T-cell (primary cell): ENCODE data around the gene GEMIN7. TPM values are rescaled to one million over a fixed set of nuclear protein-coding genes. Genes with fewer than 3 reads are reported as not detected.
A peak's percentile ranks its signal among the peaks of the same experiment; 100 is the strongest.

Experiments used
- ATAC-seq, 4 experiments: fragments of 200-7000 bp in 3 of 4; fragments of 150-1000 bp in 1 of 4; cut with Tn5 transposase; replicated peaks in 1 of 4; 1 replicate in 3 of 4; 2 replicates in 1 of 4; pipeline ENCODE4 v1.10.0; 2021; ENCODE audit warnings: moderate library complexity in 3 of 4, mild to moderate bottlenecking in 2 of 4, moderate number of reproducible peaks in 1 of 4
- CTCF ChIA-PET, 2 donors: fragments of 300-600 bp; sonication (Branson Sonifier 250); formaldehyde crosslinking; loops; one replicate each; lab custom pipeline; 2022; ENCODE audit warnings: antibody characterized with exemption in 2 of 2; lab: Charles Lee
- POLR2A ChIA-PET, 2 donors: fragments of 300-600 bp; sonication (Branson Sonifier 250); formaldehyde crosslinking; loops; one replicate each; lab custom pipeline; 2022; ENCODE audit warnings: antibody characterized with exemption in 2 of 2; lab: Charles Lee
- DNase-seq, 35 experiments: peaks; one replicate each; pipeline versions ENCODE4 v3.0.0 to v3.0.0-alpha.2; 2013 to 2023
- H3K27ac ChIP-seq: one replicate; pipeline ENCODE4 v1.5.1; 2013; ENCODE audit warnings: low read length
- H3K27me3 ChIP-seq, 2 experiments: replicated peaks in 1 of 2; 1 replicate in 1 of 2; 2 replicates in 1 of 2; pipeline versions ENCODE4 v1.6.1 to v1.7.0; 2013; ENCODE audit warnings: low read length in 1 of 2, mixed read lengths in 1 of 2; ENCODE audit not compliant: control insufficient read depth in 2 of 2, insufficient read depth in 2 of 2; ENCODE audit errors: extremely low read depth in 1 of 2
- H3K36me3 ChIP-seq, 2 donors: 1 replicate in 1 of 2; 2 replicates in 1 of 2; pipeline versions ENCODE4 v1.6.1 to v1.7.0; 2013; ENCODE audit warnings: low read length in 1 of 2; ENCODE audit not compliant: control insufficient read depth in 2 of 2, insufficient read depth in 1 of 2; ENCODE audit errors: extremely low read depth in 1 of 2
- H3K4me1 ChIP-seq, 2 experiments: 1 replicate in 1 of 2; 2 replicates in 1 of 2; pipeline versions ENCODE4 v1.6.1 to v1.7.0; 2013; ENCODE audit warnings: low read length in 2 of 2, mixed read lengths in 1 of 2; ENCODE audit not compliant: insufficient read depth in 2 of 2, control insufficient read depth in 1 of 2; ENCODE audit errors: extremely low read depth in 1 of 2
- H3K4me3 ChIP-seq, 2 donors: 1 replicate in 1 of 2; 2 replicates in 1 of 2; pipeline versions ENCODE4 v1.5.1 to v1.7.0; 2013; ENCODE audit warnings: mild to moderate bottlenecking in 2 of 2, low read length in 1 of 2, moderate library complexity in 1 of 2; ENCODE audit not compliant: control insufficient read depth in 1 of 2; ENCODE audit errors: extremely low read depth in 1 of 2
- H3K9me3 ChIP-seq: 2 replicates; pipeline ENCODE4 v1.7.0; 2013
- H3K27ac Mint-ChIP-seq, 2 donors: one replicate each; pipeline ENCODE4 v1.8.0; 2020 to 2021; ENCODE audit warnings: mild to moderate bottlenecking in 2 of 2, mixed read lengths in 2 of 2
- H3K27me3 Mint-ChIP-seq, 2 donors: one replicate each; pipeline ENCODE4 v1.8.0; 2021 to 2022; ENCODE audit warnings: mixed read lengths in 2 of 2
- H3K36me3 Mint-ChIP-seq: one replicate; pipeline ENCODE4 v1.8.0; 2021; ENCODE audit warnings: mixed read lengths
- H3K4me1 Mint-ChIP-seq, 3 donors: one replicate each; pipeline ENCODE4 v1.8.0; 2020 to 2022; ENCODE audit warnings: mixed read lengths in 3 of 3, mild to moderate bottlenecking in 1 of 3
- H3K4me3 Mint-ChIP-seq, 3 donors: one replicate each; pipeline ENCODE4 v1.8.0; 2020 to 2022; ENCODE audit warnings: mild to moderate bottlenecking in 3 of 3, mixed read lengths in 3 of 3, moderate library complexity in 3 of 3
- H3K9me3 Mint-ChIP-seq, 3 donors: one replicate each; pipeline ENCODE4 v1.8.0; 2020 to 2022; ENCODE audit warnings: mixed read lengths in 3 of 3
- WGBS: methylation state at CpG from one replicate; pipeline ENCODE4 v1.1.5; 2013; ENCODE audit warnings: missing lambda C conversion rate; ENCODE audit not compliant: insufficient coverage; 5-methylcytosine and 5-hydroxymethylcytosine counted together
- total RNA-seq, 35 experiments: library from RNA in 6 of 35; stranded (reverse) in 6 of 35; fragments of 120-200 nt in 1 of 35; gene quantifications; one replicate each; pipeline versions ENCODE4 v1.2.1 to v1.2.4 and lab custom pipeline; 2013 to 2026

Gene GEMIN7
- total RNA-seq, 5 donors from 2014 or later (not counting 1 experiment from before 2014, with no cell fraction given), result 4.0 to 23.1 (median 22.7) TPM

DNA sequence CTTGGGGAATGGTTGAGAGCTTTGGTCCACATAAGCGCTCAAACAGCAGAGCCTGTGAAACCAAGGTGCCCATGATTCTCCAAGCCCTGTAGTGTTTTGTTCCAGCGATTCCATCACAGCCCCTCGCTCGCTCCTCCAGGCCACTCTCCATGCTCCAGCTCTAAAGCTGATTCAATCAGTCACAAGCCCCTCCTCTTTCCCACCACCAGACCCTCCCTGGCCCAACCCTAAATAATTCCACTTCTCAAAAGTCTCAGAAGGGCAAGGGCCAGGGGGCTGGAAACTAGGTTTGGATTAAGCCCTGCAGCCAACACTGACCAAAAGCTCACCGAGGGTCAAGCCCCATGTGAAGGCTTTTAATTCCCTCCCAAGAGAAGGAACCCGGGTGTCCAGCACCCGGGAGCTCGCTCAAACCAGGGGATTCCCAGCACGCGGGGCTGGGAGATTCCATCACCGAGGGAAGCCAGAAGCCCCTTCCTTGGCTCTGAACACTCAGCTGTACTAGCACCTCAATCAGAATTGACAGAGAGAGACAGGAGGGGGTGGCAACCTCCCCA is 4.2 kb upstream of the GEMIN7 start:
- no peak overlapping the region for H3K4me3 ChIP-seq
- peak overlapping the region; percentile 58 for H3K27ac ChIP-seq
- Mint-ChIP-seq H3K4me3 (peak overlapping the region; percentile 49 to 99 (median 54)), H3K27ac (peak overlapping the region; percentile 76 to 77), H3K27me3 (no peaks in the 10 kb centered on the region), H3K9me3 (no peaks in the 10 kb centered on the region), H3K4me1 (peaks cover 23 to 40% (median 31%) of the 10 kb centered on the region in 3 donors), H3K36me3 (peaks cover 3% of the 10 kb centered on the region)
- DNase-seq (no peak), ATAC-seq (no peak)
- POLR2A ChIA-PET, result interaction anchor here in 1 of 2 donors (0.7 kb wide), 1 partner anchor 210 kb away, joined by 4 read pairs; no protein-coding TSS in a partner anchor
- peaks cover 20 to 45% of the 10 kb centered on the region in 2 experiments for H3K4me1 ChIP-seq
- H3K27me3 ChIP-seq, result no peaks in the 10 kb centered on the region
- H3K9me3 ChIP-seq, result no peaks in the 10 kb centered on the region
- CTCF ChIA-PET, result interaction anchor here in 1 of 2 donors (0.5 kb wide), 1 partner anchor 347 kb away, joined by 6 read pairs; no protein-coding TSS in a partner anchor
- WGBS, result 91% methylated on average over 5 of the region's 11 CpGs
- H3K36me3 ChIP-seq, result peaks cover 16% of the 10 kb centered on the region in 2 donors

DNA sequence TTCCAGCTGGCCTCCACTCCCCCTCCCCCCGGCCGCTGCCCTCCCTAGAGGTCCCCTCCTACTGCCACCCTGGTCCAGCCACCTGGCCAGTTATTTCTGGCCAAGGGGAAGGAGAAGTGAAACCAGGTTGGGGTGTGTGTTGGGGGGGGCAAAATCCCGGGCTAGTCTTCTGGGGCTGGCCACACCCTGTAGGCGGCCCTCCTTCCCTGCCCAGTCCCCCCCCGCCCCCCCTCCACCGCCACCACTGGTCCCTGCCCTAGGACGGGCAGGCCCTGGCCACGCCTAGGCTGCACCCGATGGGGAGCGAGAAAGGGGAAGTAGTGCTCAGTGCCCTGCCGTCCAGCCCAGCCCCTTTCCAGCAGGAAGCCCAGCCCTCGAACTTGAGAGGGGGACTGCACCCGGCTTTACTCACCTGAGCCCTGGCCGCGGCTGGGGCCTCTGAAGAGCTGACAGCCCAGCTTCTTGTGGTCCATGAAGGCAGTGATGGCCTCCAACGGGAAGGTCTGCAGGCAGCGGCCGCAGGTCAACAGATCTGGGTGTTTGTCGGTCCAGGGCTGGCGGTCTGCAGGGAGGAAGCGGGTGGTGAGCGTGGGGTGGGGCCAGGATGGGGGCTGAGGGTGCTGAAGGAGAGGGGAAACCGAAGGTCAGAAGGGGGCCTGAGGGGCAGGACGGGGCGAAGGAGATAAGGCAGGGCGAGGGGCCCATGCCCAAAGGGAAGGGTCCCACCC is 3.6 kb upstream of the GEMIN7 start:
- Mint-ChIP-seq H3K4me1 (peaks cover 25 to 46% (median 36%) of the 10 kb centered on the region in 3 donors), H3K27me3 (no peaks in the 10 kb centered on the region), H3K9me3 (no peaks in the 10 kb centered on the region), H3K4me3 (peak overlapping the region; percentile 69 to 99 (median 75)), H3K36me3 (peaks cover 3% of the 10 kb centered on the region), H3K27ac (peak overlapping the region; percentile 49 to 74)
- no peaks in the 10 kb centered on the region for H3K9me3 ChIP-seq
- peaks cover 26 to 52% of the 10 kb centered on the region in 2 experiments for H3K4me1 ChIP-seq
- H3K4me3 ChIP-seq, result peak overlapping the region; percentile 51 to 63
- DNase-seq (peak in 19 of 35 experiments; percentile 15 to 63 (median 30)), ATAC-seq (peak in 3 of 4 experiments; percentile 15 to 21 (median 16))
- WGBS, result 7% methylated on average over 18 of the region's 26 CpGs
- H3K27me3 ChIP-seq, result no peaks in the 10 kb centered on the region
- H3K36me3 ChIP-seq, result peaks cover 10 to 11% of the 10 kb centered on the region in 2 donors
- peak overlapping the region; percentile 58 for H3K27ac ChIP-seq
- ChIA-PET POLR2A (interaction anchor here in 1 of 2 donors (0.7 kb wide), 1 partner anchor 210 kb away, joined by 4 read pairs; no protein-coding TSS in a partner anchor), CTCF (interaction anchor here in 1 of 2 donors (0.7 kb wide), 1 partner anchor 1492 kb away, joined by 3 read pairs; no protein-coding TSS in a partner anchor)

DNA sequence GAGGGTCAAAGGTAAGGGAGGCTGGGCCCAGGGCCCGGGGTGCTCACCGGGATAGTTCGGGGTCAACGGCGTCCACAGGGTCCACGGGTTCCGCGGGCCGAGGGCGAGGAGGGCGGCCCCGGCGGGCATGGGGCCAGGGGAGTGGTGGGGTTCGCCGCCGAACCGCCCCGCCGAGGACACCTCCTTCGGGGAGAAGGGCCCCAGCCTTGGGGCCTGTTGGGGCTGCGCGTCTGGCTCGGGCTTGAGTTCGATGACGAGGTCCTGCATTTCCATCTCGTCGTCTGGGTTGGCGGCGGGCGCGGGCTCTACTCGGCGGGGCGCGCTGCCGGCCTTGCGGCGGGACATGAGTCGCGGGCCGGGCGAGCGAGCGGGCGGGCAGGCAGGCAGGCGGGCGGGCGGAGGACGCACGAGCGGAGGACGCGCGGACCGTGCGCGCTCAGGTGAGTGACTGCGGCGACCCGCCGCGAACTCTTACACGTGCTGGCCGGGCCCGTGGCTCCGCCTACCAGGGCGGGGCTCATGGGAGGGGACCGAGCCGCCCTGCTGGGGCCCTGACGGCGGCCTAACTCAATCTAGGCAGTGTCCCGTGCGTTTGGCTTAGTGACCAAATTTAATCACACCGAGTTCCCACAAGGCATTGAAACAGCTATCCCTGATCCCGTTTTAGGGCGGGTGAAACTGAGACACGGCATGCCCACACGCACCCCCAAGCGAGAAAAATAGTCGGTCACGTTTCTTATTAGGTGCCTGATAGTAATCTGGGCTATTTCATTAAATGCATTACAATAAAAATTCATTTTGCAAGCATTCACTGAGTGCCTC is 2.8 kb upstream of the GEMIN7 start, which contains the start of gene ZNF296:
ZNF296 (minus strand) TSS at position 450 of the 822 bp plus-strand sequence; CDS start at position 345, 105 bp downstream.
- H3K4me3 ChIP-seq, result peak within 1 kb of the TSS; percentile 51 to 63
- H3K27me3 ChIP-seq, result no peaks in the 10 kb centered on the region
- peak; percentile 35 to 85 (median 63) for DNase-seq
- H3K36me3 ChIP-seq, result peaks cover 2 to 5% of the 10 kb centered on the region in 2 donors
- POLR2A ChIA-PET, result no interaction called here
- Mint-ChIP-seq H3K27me3 (no peaks in the 10 kb centered on the region), H3K9me3 (no peaks in the 10 kb centered on the region), H3K4me3 (peak within 1 kb of the TSS; percentile 70 to 99 (median 75)), H3K27ac (peak within 1 kb of the TSS; percentile 81 to 89), H3K4me1 (peaks cover 32 to 53% (median 39%) of the 10 kb centered on the region in 3 donors), H3K36me3 (peaks cover 1% of the 10 kb centered on the region)
- peak; percentile 78 to 81 (median 80) for ATAC-seq
- CTCF ChIA-PET, result no interaction called here
- peak within 1 kb of the TSS; percentile 55 for H3K27ac ChIP-seq
- peaks cover 27 to 60% of the 10 kb centered on the region in 2 experiments for H3K4me1 ChIP-seq
- H3K9me3 ChIP-seq, result no peaks in the 10 kb centered on the region
- WGBS, result under 1% methylated on average over 71 of the region's 81 CpGs

DNA sequence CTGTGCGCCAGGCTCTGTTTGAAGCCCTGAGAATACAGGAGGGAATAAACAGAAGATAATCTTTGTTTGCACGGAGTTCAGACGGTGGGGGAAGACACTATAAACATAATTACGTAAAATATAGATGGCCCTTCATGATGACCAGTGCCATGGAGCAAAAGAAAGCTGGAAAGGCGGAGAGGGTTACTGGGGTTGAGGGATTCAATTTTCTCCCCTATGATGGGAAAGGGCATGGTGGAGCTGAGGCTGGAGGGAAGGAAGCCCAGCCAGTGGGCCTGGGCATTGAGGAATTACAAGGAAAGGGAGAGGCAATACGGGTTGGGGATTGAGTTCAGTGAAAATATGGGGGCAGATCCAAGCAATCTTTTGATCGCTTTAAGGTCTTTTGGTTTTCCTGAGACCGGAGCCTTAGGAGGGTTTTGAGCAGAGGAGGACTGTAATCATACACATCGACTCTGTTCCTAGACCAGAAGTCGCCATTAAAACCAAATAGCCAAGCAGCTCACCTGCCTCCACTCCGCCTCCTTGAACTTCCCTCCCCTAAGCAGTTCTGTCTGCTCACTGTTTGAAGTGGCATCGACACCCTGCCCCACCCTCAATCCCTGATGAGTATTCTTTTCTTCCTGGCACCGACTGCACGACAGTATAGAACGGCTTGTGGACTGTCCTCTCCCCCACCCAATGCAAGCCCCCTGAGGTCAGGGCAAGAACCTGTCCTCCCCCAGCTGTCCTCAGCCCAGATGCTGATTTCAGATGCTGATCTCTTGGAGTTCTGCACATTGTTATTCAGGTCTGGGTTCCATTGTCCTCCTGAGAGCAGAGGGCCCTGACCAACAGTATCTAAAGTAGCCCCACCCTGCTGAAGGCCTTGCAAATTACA is 2.0 kb upstream of the GEMIN7 start:
- ATAC-seq (no peak), DNase-seq (peak in 1 of 35 experiments; percentile 30)
- H3K27me3 ChIP-seq, result no peaks in the 10 kb centered on the region
- peaks cover 0 to 4% of the 10 kb centered on the region in 2 donors for H3K36me3 ChIP-seq
- peaks cover 8% of the 10 kb centered on the region for H3K36me3 Mint-ChIP-seq
- peak overlapping the region; percentile 55 for H3K27ac ChIP-seq
- H3K9me3 ChIP-seq, result no peaks in the 10 kb centered on the region
- peaks cover 40 to 62% (median 46%) of the 10 kb centered on the region in 3 donors for H3K4me1 Mint-ChIP-seq
- H3K9me3 Mint-ChIP-seq, result no peaks in the 10 kb centered on the region
- ChIA-PET POLR2A (no interaction called here), CTCF (no interaction called here)
- peak overlapping the region; percentile 70 to 99 (median 75) for H3K4me3 Mint-ChIP-seq
- peak overlapping the region in 1 of 2 donors; percentile 63 for H3K4me3 ChIP-seq
- 53% methylated on average over 7 of the region's 15 CpGs for WGBS
- peak overlapping the region; percentile 81 to 89 for H3K27ac Mint-ChIP-seq
- H3K4me1 ChIP-seq, result peaks cover 27 to 61% of the 10 kb centered on the region in 2 experiments
- no peaks in the 10 kb centered on the region for H3K27me3 Mint-ChIP-seq

DNA sequence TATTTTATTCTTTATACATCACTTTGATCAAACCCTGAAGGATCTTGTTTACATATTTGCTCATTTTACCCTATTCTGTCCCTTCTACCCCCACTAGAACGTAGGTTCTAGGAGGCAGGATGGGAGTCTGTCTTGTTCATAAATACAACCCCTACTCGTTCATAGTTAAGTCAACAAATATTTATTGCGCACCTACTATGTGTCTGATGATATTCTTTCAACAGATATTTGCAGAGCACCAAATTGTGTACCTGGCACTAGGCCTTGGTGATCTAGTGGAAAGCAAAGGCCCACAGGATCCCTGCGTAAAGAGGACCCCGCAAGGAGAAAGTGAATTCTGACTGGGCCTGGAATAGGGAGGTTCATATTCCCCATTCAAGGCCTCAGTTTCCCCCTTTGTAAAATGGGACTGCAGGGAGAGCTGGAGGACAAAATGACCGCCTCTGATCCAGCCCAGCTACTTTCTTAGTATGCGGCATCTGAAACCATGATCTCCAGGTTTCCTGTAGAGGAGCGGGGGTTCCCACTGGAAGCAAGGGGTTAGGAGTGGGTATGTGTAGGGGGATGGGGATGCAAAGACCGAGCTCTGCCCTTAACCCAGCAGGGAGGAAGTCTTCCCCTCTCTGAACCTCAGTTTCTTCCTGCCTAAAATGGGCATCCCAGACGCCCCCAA is 534 bp upstream of the GEMIN7 start:
- H3K27me3 Mint-ChIP-seq, result no peaks in the 10 kb centered on the region
- CTCF ChIA-PET, result interaction anchor here in 1 of 2 donors (0.5 kb wide), 1 partner anchor 14 kb away, joined by 3 read pairs; no protein-coding TSS in a partner anchor
- ATAC-seq (no peak), DNase-seq (no peak)
- no peaks in the 10 kb centered on the region for H3K9me3 ChIP-seq
- POLR2A ChIA-PET, result interaction anchor here in 1 of 2 donors (0.6 kb wide), 1 partner anchor 350 kb away, joined by 3 read pairs; no protein-coding TSS in a partner anchor
- H3K4me1 Mint-ChIP-seq, result peaks cover 44 to 65% (median 49%) of the 10 kb centered on the region in 3 donors
- H3K9me3 Mint-ChIP-seq, result no peaks in the 10 kb centered on the region
- peak overlapping the region; percentile 92 to 99 (median 93) for H3K4me3 Mint-ChIP-seq
- H3K27ac ChIP-seq, result peak overlapping the region; percentile 1
- H3K4me3 ChIP-seq, result peak overlapping the region; percentile 89 to 95
- H3K27me3 ChIP-seq, result no peaks in the 10 kb centered on the region
- 0% methylated on average over 1 of the region's 10 CpGs for WGBS
- peaks cover 12% of the 10 kb centered on the region for H3K36me3 Mint-ChIP-seq
- H3K4me1 ChIP-seq, result peaks cover 27 to 61% of the 10 kb centered on the region in 2 experiments
- peak overlapping the region; percentile 49 to 66 for H3K27ac Mint-ChIP-seq
- peaks cover 2 to 11% of the 10 kb centered on the region in 2 donors for H3K36me3 ChIP-seq
